GM06990 (cell line): ENCODE data around the gene FAM50A.
"Not testable (repeated sequence)": the region's sequence is repeated elsewhere in the genome, so short reads cannot be mapped to it uniquely, and the experiment has no call there.

Experiments used
- DNase-seq: peaks from one replicate; pipeline ENCODE4 v3.0.0-alpha.2; 2011; ENCODE audit not compliant: insufficient read length; ENCODE audit errors: extremely low read depth
- H3K27me3 ChIP-seq: replicated peaks from 2 replicates; pipeline ENCODE4 v1.6.0; 2011; ENCODE audit warnings: low read length; ENCODE audit not compliant: control insufficient read depth, insufficient read depth
- H3K36me3 ChIP-seq: 2 replicates; pipeline ENCODE4 v1.5.1; 2011; ENCODE audit warnings: low read length; ENCODE audit not compliant: control insufficient read depth, insufficient read depth
- H3K4me3 ChIP-seq: replicated peaks from 2 replicates; pipeline ENCODE4 v1.5.1; 2011; ENCODE audit warnings: low read depth, mild to moderate bottlenecking, control low read depth, low read length
- CTCF ChIP-seq: IDR thresholded peaks from 2 replicates; pipeline ENCODE4 v1.5.1; 2011; ENCODE audit warnings: low read length, control low read depth, mild to moderate bottlenecking, inconsistent platforms; ENCODE audit not compliant: insufficient read depth, poor library complexity, severe bottlenecking

Gene FAM50A

GRCh38 chrX:154399527-154400368, 44.2 kb upstream of the FAM50A start:
- peak overlapping the region; percentile 89 for H3K4me3 ChIP-seq
- H3K27me3 ChIP-seq = no peaks in the 10 kb centered on the region
- H3K36me3 ChIP-seq = peaks cover 11% of the 10 kb centered on the region
- DNase-seq = no peak
- no peak for TF ChIP-seq CTCF

- peaks cover 11% of the 10 kb centered on the region for H3K36me3 ChIP-seq
- DNase-seq, H3K27me3 ChIP-seq: not testable (repeated sequence)
- peak overlapping the region; percentile 89 for H3K4me3 ChIP-seq
These were observed 43.5 kb upstream of the FAM50A start for GRCh38 chrX:154400369-154400817.

GRCh38 chrX:154401045-154401799, 42.7 kb upstream of the FAM50A start:
- Histone ChIP-seq H3K27me3 (no peaks in the 10 kb centered on the region), H3K4me3 (no peak overlapping the region), H3K36me3 (peaks cover 11% of the 10 kb centered on the region)
- TF ChIP-seq CTCF = no peak
- no peak for DNase-seq

GRCh38 chrX:154401918-154402621, 41.9 kb upstream of the FAM50A start:
- Histone ChIP-seq H3K36me3 (peaks cover 11% of the 10 kb centered on the region), H3K4me3 (no peak overlapping the region), H3K27me3 (no peaks in the 10 kb centered on the region)
- DNase-seq = no peak
- TF ChIP-seq CTCF = no peak

- H3K36me3 ChIP-seq = peaks cover 11% of the 10 kb centered on the region
- no peaks in the 10 kb centered on the region for H3K27me3 ChIP-seq
- no peak overlapping the region for H3K4me3 ChIP-seq
- TF ChIP-seq CTCF = no peak
- no peak for DNase-seq
These were observed 41.3 kb upstream of the FAM50A start for GRCh38 chrX:154402622-154403127.
